MM.1S (cell line): Measurements from ENCODE around the gene NT5M.

ENCODE experiments used
- EZH2 ChIP-seq: fragments of 300-600 bp; sonication (generic); optimal IDR thresholded peaks from 2 replicates; pipeline ENCODE3; 2017; ENCODE audit warnings: low read depth, mild to moderate bottlenecking, antibody characterized with exemption, low read length, mixed read lengths
- EZH2phosphoT487 ChIP-seq: fragments of 300-600 bp; sonication (generic); IDR thresholded peaks from 2 replicates; pipeline ENCODE4 v1.6.1; 2018; ENCODE audit warnings: antibody characterized with exemption, low read length
- TF ChIP-seq, protein P1 (sequence below): fragments of 300-600 bp; sonication (generic); IDR thresholded peaks from 2 replicates; pipeline ENCODE4 v1.5.1; 2016; ENCODE audit warnings: antibody characterized with exemption, low read length, mixed read lengths

DNA sequence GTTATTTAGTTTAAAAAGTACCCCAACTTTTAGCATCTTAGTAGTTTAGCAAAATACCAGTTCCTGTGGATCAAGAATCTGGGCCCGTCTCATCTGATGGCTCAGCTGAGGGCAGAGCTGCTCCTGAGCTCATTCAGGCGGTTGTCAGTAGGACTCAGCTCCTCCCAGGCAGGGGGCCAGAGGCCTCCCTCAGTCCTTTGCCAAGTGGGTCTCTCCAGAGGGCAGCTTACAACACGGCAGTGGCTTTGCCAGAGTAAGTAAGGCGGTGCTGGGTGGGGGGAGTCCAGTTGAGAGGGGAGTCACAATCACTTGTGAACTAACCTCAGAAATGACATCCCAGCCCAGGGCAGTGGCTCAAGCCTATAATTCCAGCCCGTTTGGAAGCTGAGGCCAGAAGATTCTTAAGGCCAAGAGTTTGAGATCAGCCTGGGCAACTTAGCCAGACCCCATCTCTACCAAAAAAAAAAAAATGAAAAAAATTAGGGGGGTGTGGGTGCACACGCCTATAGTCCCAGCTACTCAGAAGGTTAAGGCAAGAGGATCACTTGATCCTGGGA is 92.2 kb downstream of the NT5M start:
- TF ChIP-seq, protein P1, sequence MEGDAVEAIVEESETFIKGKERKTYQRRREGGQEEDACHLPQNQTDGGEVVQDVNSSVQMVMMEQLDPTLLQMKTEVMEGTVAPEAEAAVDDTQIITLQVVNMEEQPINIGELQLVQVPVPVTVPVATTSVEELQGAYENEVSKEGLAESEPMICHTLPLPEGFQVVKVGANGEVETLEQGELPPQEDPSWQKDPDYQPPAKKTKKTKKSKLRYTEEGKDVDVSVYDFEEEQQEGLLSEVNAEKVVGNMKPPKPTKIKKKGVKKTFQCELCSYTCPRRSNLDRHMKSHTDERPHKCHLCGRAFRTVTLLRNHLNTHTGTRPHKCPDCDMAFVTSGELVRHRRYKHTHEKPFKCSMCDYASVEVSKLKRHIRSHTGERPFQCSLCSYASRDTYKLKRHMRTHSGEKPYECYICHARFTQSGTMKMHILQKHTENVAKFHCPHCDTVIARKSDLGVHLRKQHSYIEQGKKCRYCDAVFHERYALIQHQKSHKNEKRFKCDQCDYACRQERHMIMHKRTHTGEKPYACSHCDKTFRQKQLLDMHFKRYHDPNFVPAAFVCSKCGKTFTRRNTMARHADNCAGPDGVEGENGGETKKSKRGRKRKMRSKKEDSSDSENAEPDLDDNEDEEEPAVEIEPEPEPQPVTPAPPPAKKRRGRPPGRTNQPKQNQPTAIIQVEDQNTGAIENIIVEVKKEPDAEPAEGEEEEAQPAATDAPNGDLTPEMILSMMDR = no peak
- no peak for TF ChIP-seq EZH2
- no peak for TF ChIP-seq EZH2phosphoT487
